H9 (cell line): Measurements from ENCODE around the gene NKAIN4. TPM values are rescaled to one million over a fixed set of nuclear protein-coding genes. Genes with fewer than 3 reads are reported as not detected.

ENCODE experiments used
- DNase-seq: peaks from one replicate; pipeline ENCODE4 v3.0.0-alpha.2; 2017
- H2AFZ ChIP-seq: one replicate; pipeline ENCODE4 v1.6.1; 2013; ENCODE audit warnings: mild to moderate bottlenecking, low read length, control low read depth, moderate library complexity
- H2AK5ac ChIP-seq: 2 replicates; pipeline ENCODE4 v1.6.1; 2013; ENCODE audit warnings: low read length, control low read depth, mixed read lengths; ENCODE audit not compliant: insufficient read length
- H2BK120ac ChIP-seq: one replicate; pipeline ENCODE4 v1.6.1; 2013; ENCODE audit warnings: low read depth, mild to moderate bottlenecking, low read length, control low read depth, inconsistent platforms; ENCODE audit not compliant: poor library complexity, severe bottlenecking
- H2BK12ac ChIP-seq: 2 replicates; pipeline ENCODE4 v1.6.1; 2013; ENCODE audit warnings: low read length, control low read depth, mixed read lengths, low read depth; ENCODE audit not compliant: insufficient read length
- H2BK15ac ChIP-seq: 2 replicates; pipeline ENCODE4 v1.6.1; 2013; ENCODE audit warnings: low read depth, low read length, control low read depth
- H2BK20ac ChIP-seq: one replicate; pipeline ENCODE4 v1.6.1; 2013; ENCODE audit warnings: low read depth, mild to moderate bottlenecking, low read length, control low read depth, inconsistent platforms; ENCODE audit not compliant: poor library complexity, severe bottlenecking
- H2BK5ac ChIP-seq: 2 replicates; pipeline ENCODE4 v1.6.1; 2013; ENCODE audit warnings: low read length, control low read depth, mixed read lengths; ENCODE audit not compliant: insufficient read length
- H3K14ac ChIP-seq: 2 replicates; pipeline ENCODE4 v1.6.1; 2013; ENCODE audit warnings: low read length, control low read depth; ENCODE audit not compliant: insufficient read depth
- H3K18ac ChIP-seq: 2 replicates; pipeline ENCODE4 v1.6.1; 2013; ENCODE audit warnings: low read depth, mild to moderate bottlenecking, mixed read lengths, low read length, control low read depth; ENCODE audit not compliant: insufficient read length
- H3K23ac ChIP-seq: 2 replicates; pipeline ENCODE4 v1.6.1; 2013; ENCODE audit warnings: low read length, control low read depth, mixed read lengths, low read depth; ENCODE audit not compliant: insufficient read length
- H3K23me2 ChIP-seq: 2 replicates; pipeline ENCODE4 v1.6.1; 2013; ENCODE audit warnings: low read depth, mild to moderate bottlenecking, mixed read lengths, low read length, control low read depth; ENCODE audit not compliant: insufficient read length, poor library complexity, severe bottlenecking
- H3K27ac ChIP-seq: 2 replicates; pipeline ENCODE4 v1.5.1; 2013; ENCODE audit warnings: low read length, control low read depth, mixed read lengths, low read depth; ENCODE audit not compliant: insufficient read length
- H3K27me3 ChIP-seq: 2 replicates; pipeline ENCODE4 v1.6.1; 2013; ENCODE audit warnings: low read length, control low read depth, inconsistent platforms; ENCODE audit not compliant: insufficient read depth
- H3K4ac ChIP-seq: 2 replicates; pipeline ENCODE4 v1.6.1; 2013; ENCODE audit warnings: low read depth, mild to moderate bottlenecking, control low read depth, inconsistent platforms, low read length, moderate library complexity
- H3K4me1 ChIP-seq: 2 replicates; pipeline ENCODE4 v1.6.1; 2013; ENCODE audit warnings: low read length, control low read depth, inconsistent platforms; ENCODE audit not compliant: insufficient read depth
- H3K4me2 ChIP-seq: 2 replicates; pipeline ENCODE4 v1.6.1; 2013; ENCODE audit warnings: low read length, control low read depth, mixed read lengths; ENCODE audit not compliant: insufficient read length, insufficient read depth
- H3K56ac ChIP-seq: 2 replicates; pipeline ENCODE4 v1.6.1; 2013; ENCODE audit warnings: low read depth, mild to moderate bottlenecking, mixed read lengths, low read length, control low read depth; ENCODE audit not compliant: insufficient read length
- H3K79me1 ChIP-seq: 2 replicates; pipeline ENCODE4 v1.6.1; 2013; ENCODE audit warnings: low read depth, mild to moderate bottlenecking, moderate library complexity, low read length, control low read depth, inconsistent platforms; ENCODE audit not compliant: insufficient read depth, poor library complexity, severe bottlenecking
- H3K79me2 ChIP-seq: 2 replicates; pipeline ENCODE4 v1.6.1; 2013; ENCODE audit warnings: low read length, control low read depth, inconsistent platforms; ENCODE audit not compliant: insufficient read depth
- H3K9ac ChIP-seq: 2 replicates; pipeline ENCODE4 v1.6.1; 2013; ENCODE audit warnings: low read length, control low read depth, mixed read lengths; ENCODE audit not compliant: insufficient read length; ENCODE audit errors: extremely low read depth
- H3K9me3 ChIP-seq: one replicate; pipeline ENCODE4 v1.6.1; 2013; ENCODE audit warnings: low read depth, low read length, inconsistent platforms; ENCODE audit not compliant: control insufficient read depth
- H3T11ph ChIP-seq: one replicate; pipeline ENCODE4 v1.6.1; 2013; ENCODE audit warnings: mild to moderate bottlenecking, low read length, control low read depth, inconsistent platforms
- H4K20me1 ChIP-seq: one replicate; pipeline ENCODE4 v1.6.1; 2013; ENCODE audit not compliant: control insufficient read depth, insufficient read length, insufficient read depth
- H4K5ac ChIP-seq: 2 replicates; pipeline ENCODE4 v1.6.1; 2013; ENCODE audit warnings: low read depth, mild to moderate bottlenecking, mixed read lengths, low read length, control low read depth; ENCODE audit not compliant: insufficient read length
- H4K8ac ChIP-seq: replicated peaks from 2 replicates; pipeline ENCODE4 v1.6.1; 2013; ENCODE audit warnings: low read length, control low read depth, mixed read lengths, low read depth; ENCODE audit not compliant: insufficient read length
- H4K91ac ChIP-seq: 2 replicates; pipeline ENCODE4 v1.6.1; 2013; ENCODE audit warnings: low read depth, mild to moderate bottlenecking, moderate library complexity, mixed read lengths, low read length, control low read depth; ENCODE audit not compliant: insufficient read length
- H3K27ac Mint-ChIP-seq, 3 experiments: 2 replicates in 2 of 3; 3 replicates in 1 of 3; pipeline ENCODE4 v1.8.0; 2020 to 2021; ENCODE audit warnings: mixed read lengths in 3 of 3, mild to moderate bottlenecking in 1 of 3, moderate library complexity in 1 of 3
- H3K27me3 Mint-ChIP-seq: 2 replicates; pipeline ENCODE4 v1.8.0; 2021; ENCODE audit warnings: low read depth, mild to moderate bottlenecking, moderate library complexity, mixed read lengths
- H3K36me3 Mint-ChIP-seq, 3 experiments: 2 replicates in 2 of 3; 3 replicates in 1 of 3; pipeline ENCODE4 v1.8.0; 2020 to 2021; ENCODE audit warnings: low read depth in 3 of 3, mixed read lengths in 3 of 3; ENCODE audit not compliant: insufficient read depth in 1 of 3
- H3K4me1 Mint-ChIP-seq, 2 experiments: 2 replicates each; pipeline ENCODE4 v1.8.0; 2020; ENCODE audit warnings: mixed read lengths in 2 of 2
- H3K4me3 Mint-ChIP-seq, 2 experiments: 2 replicates in 1 of 2; 3 replicates in 1 of 2; pipeline ENCODE4 v1.8.0; 2020 to 2021; ENCODE audit warnings: mild to moderate bottlenecking in 2 of 2, mixed read lengths in 2 of 2, moderate library complexity in 1 of 2
- H3K9me3 Mint-ChIP-seq, 2 experiments: 2 replicates in 1 of 2; 3 replicates in 1 of 2; pipeline ENCODE4 v1.8.0; 2020; ENCODE audit warnings: mild to moderate bottlenecking in 2 of 2, mixed read lengths in 2 of 2, moderate library complexity in 1 of 2
- WGBS: extraction: QIAGEN DNeasy Blood & Tissue Kit; methylation state at CpG from one replicate; pipeline ENCODE4 v1.1.7; 2013; ENCODE audit warnings: missing lambda C conversion rate, low lambda C conversion rate, mixed read lengths; ENCODE audit not compliant: insufficient read length; ENCODE audit errors: extremely low coverage; 5-methylcytosine and 5-hydroxymethylcytosine counted together
- total RNA-seq: library from RNA; stranded (reverse); gene quantifications from 2 replicates; pipeline ENCODE4 v1.2.1, GENCODE V29; 2021
- TF ChIP-seq, protein P1 (sequence below): fragments of 200-600 bp; sonication (generic); conservative IDR thresholded peaks from 3 replicates; pipeline ENCODE4 v1.8.0; 2021; ENCODE audit warnings: antibody characterized with exemption, mild to moderate bottlenecking

Gene NKAIN4
- total RNA-seq, 1 experiment from 2014 or later, result 20.9 TPM

DNA sequence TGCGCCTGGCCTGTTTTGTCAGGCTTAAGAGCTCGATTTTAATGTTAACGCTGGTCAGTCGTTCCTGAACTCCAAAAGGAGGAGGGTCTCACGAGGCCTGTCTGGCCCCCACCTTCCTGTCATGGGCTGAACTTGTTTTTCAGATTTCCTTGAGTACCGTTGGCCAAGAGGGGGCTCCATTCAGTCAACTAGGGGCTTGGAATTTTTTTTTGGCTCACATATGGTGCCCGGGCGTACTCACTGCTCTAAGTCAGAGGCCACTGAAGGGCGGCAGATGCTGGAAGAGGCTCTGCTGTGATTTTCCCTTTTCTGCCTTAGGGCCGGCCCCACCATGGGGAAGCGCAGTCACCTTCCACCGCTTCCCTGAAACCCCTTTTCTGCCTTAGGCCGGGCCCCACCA lies 25.5 kb downstream of the NKAIN4 start:
- Histone ChIP-seq H2AK5ac (no peak overlapping the region), H4K8ac (no peak overlapping the region), H3K27ac (no peak overlapping the region), H3K9ac (no peak overlapping the region), H3T11ph (no peak overlapping the region), H3K4ac (no peak overlapping the region), H4K20me1 (no peaks in the 10 kb centered on the region), H2BK12ac (no peak overlapping the region), H3K4me2 (no peak overlapping the region), H3K23ac (no peak overlapping the region), H3K4me1 (no peaks in the 10 kb centered on the region; the same call in 1 of the 2 replicates), H3K14ac (no peak overlapping the region; the same call in 1 of the 2 replicates), H3K18ac (no peak overlapping the region), H4K91ac (no peak overlapping the region), H2AFZ (no peak overlapping the region), H2BK120ac (no peak overlapping the region), H3K23me2 (no peaks in the 10 kb centered on the region), H3K27me3 (no peaks in the 10 kb centered on the region), H3K9me3 (no peaks in the 10 kb centered on the region), H3K79me1 (no peaks in the 10 kb centered on the region), H3K56ac (no peak overlapping the region), H4K5ac (no peak overlapping the region), H2BK20ac (no peak overlapping the region), H2BK5ac (no peak overlapping the region), H3K79me2 (no peaks in the 10 kb centered on the region), H2BK15ac (no peak overlapping the region)
- no CpG with 5 or more reads among the region's 13 CpGs for WGBS
- peaks cover 29 to 68% of the 10 kb centered on the region in 2 experiments for H3K4me1 Mint-ChIP-seq
- no peaks in the 10 kb centered on the region for H3K36me3 Mint-ChIP-seq
- H3K27me3 Mint-ChIP-seq, result peaks cover 18% of the 10 kb centered on the region
- peak overlapping the region in 1 of 2 experiments; percentile 38; a peak in 1 of 5 replicates for H3K4me3 Mint-ChIP-seq
- H3K9me3 Mint-ChIP-seq, result no peaks in the 10 kb centered on the region; a peak in 1 of 5 replicates
- TF ChIP-seq, protein P1, sequence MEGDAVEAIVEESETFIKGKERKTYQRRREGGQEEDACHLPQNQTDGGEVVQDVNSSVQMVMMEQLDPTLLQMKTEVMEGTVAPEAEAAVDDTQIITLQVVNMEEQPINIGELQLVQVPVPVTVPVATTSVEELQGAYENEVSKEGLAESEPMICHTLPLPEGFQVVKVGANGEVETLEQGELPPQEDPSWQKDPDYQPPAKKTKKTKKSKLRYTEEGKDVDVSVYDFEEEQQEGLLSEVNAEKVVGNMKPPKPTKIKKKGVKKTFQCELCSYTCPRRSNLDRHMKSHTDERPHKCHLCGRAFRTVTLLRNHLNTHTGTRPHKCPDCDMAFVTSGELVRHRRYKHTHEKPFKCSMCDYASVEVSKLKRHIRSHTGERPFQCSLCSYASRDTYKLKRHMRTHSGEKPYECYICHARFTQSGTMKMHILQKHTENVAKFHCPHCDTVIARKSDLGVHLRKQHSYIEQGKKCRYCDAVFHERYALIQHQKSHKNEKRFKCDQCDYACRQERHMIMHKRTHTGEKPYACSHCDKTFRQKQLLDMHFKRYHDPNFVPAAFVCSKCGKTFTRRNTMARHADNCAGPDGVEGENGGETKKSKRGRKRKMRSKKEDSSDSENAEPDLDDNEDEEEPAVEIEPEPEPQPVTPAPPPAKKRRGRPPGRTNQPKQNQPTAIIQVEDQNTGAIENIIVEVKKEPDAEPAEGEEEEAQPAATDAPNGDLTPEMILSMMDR, result peak; percentile 34; the same call in 1 of the 3 replicates
- peak overlapping the region in 1 of 3 experiments; percentile 55; a peak in 2 of 7 replicates for H3K27ac Mint-ChIP-seq
- no peak for DNase-seq
